Renal pelvis (tissue), 3 donors: ENCODE data around the gene TBATA. TPM values are rescaled to one million over a fixed set of nuclear protein-coding genes. Genes with fewer than 3 reads are reported as not detected.

Experiments used
- polyA plus RNA-seq, 3 donors: library from polyadenylated mRNA; unstranded; fragments of 120-200 nt; gene quantifications; one replicate each; pipeline ENCODE4 v1.2.1, GENCODE V29; 2013; ENCODE audit not compliant: insufficient read length in 3 of 3

The TBATA gene
- polyA plus RNA-seq, 3 donors: 0.20 TPM; not detected in 2

Other genes with a start within 250 kb of the TBATA start
- under 1 TPM; 0.40 to 0.45 (median 0.41) TPM for gene PRF1, start 182.6 kb downstream of the TBATA start, polyA plus RNA-seq
- 1 to 10 TPM; 1.2 to 2.5 (median 1.6) TPM for gene ADAMTS14, start 112.9 kb downstream of the TBATA start, polyA plus RNA-seq
- 10 to 100 TPM; 54.3 to 74.2 (median 70.8) TPM for gene SGPL1, start 30.6 kb upstream of the TBATA start, polyA plus RNA-seq
- gene PCBD1, start 103.2 kb upstream of the TBATA start, polyA plus RNA-seq: 100 to 1,000 TPM; 114 to 131 (median 128) TPM